GM18517 (cell line): ENCODE measurements around the gene SLC6A19.
"Not testable (repeated sequence)": the region's sequence is repeated elsewhere in the genome, so short reads cannot be mapped to it uniquely, and the experiment has no call there.

Experiments
- ATAC-seq: cut with Tn5 transposase; IDR thresholded peaks from one replicate; pipeline ENCODE4 v1.9.1; 2021; ENCODE audit warnings: mild to moderate bottlenecking, moderate library complexity; ENCODE audit not compliant: unreplicated experiment

The SLC6A19 gene

GRCh38 chr5:1220351-1220750 is 19.0 kb downstream of the SLC6A19 start:
- ATAC-seq = no peak

- ATAC-seq = no peak
These were observed 19.4 kb downstream of the SLC6A19 start for GRCh38 chr5:1220831-1221230.

- ATAC-seq = no peak
These were observed 20.3 kb downstream of the SLC6A19 start for GRCh38 chr5:1221721-1222120.

- ATAC-seq = no peak
These were observed 20.8 kb downstream of the SLC6A19 start for GRCh38 chr5:1222147-1222546.

GRCh38 chr5:1222621-1223277 is 21.4 kb downstream of the SLC6A19 start:
- no peak for ATAC-seq

- no peak for ATAC-seq
These were observed 21.9 kb downstream of the SLC6A19 start for GRCh38 chr5:1223278-1223670.

- no peak for ATAC-seq
These were observed 23.2 kb downstream of the SLC6A19 start for GRCh38 chr5:1224631-1225030.

- ATAC-seq = no peak
These were observed 23.7 kb downstream of the SLC6A19 start, which contains the start of gene SLC6A18 for GRCh38 chr5:1225081-1225480. TSS of gene SLC6A18 (plus strand) at chr5:1225381. CDS start at chr5:1225478, 97 bp downstream.

- ATAC-seq = no peak
These were observed 24.8 kb downstream of the SLC6A19 start for GRCh38 chr5:1226231-1226630.

GRCh38 chr5:1226839-1227581 is 25.6 kb downstream of the SLC6A19 start:
- no peak for ATAC-seq

GRCh38 chr5:1227667-1228066 is 26.3 kb downstream of the SLC6A19 start:
- ATAC-seq = no peak

GRCh38 chr5:1228120-1228519 is 26.7 kb downstream of the SLC6A19 start:
- no peak for ATAC-seq

- ATAC-seq = not testable (repeated sequence)
These were observed 27.6 kb downstream of the SLC6A19 start for GRCh38 chr5:1229023-1229422.

- ATAC-seq = no peak
These were observed 28.4 kb downstream of the SLC6A19 start for GRCh38 chr5:1229822-1230221.

GRCh38 chr5:1230551-1230950 is 29.2 kb downstream of the SLC6A19 start:
- no peak for ATAC-seq

GRCh38 chr5:1231354-1231905 is 30.0 kb downstream of the SLC6A19 start:
- no peak for ATAC-seq

GRCh38 chr5:1232780-1233179 is 31.4 kb downstream of the SLC6A19 start:
- no peak for ATAC-seq

- no peak for ATAC-seq
These were observed 34.0 kb downstream of the SLC6A19 start for GRCh38 chr5:1235379-1235778.

- ATAC-seq = no peak
These were observed 34.4 kb downstream of the SLC6A19 start for GRCh38 chr5:1235838-1236237.

- no peak for ATAC-seq
These were observed 38.3 kb downstream of the SLC6A19 start for GRCh38 chr5:1239505-1240251.

- no peak for ATAC-seq
These were observed 39.3 kb downstream of the SLC6A19 start for GRCh38 chr5:1240496-1241260.
